Breast epithelium (tissue), 3 donors: ENCODE results near the gene TSSC4.

Source experiments
- POLR2A ChIP-seq: fragments of 450-650 bp; IDR thresholded peaks from one replicate; pipeline ENCODE4 v1.6.1; 2016; ENCODE audit warnings: antibody characterized with exemption, mild to moderate bottlenecking, moderate library complexity
- POLR2AphosphoS5 ChIP-seq, 3 donors: sonication (generic); formaldehyde crosslinking; IDR thresholded peaks; one replicate each; pipeline ENCODE4 v1.6.1; 2017; ENCODE audit warnings: antibody characterized with exemption in 3 of 3
- TF ChIP-seq, protein P1 (sequence below), 3 donors: fragments of 450-650 bp; IDR thresholded peaks; one replicate each; pipeline ENCODE4 v1.5.1; 2016 to 2017; ENCODE audit warnings: antibody characterized with exemption in 3 of 3, mild to moderate bottlenecking in 3 of 3, moderate library complexity in 3 of 3

DNA sequence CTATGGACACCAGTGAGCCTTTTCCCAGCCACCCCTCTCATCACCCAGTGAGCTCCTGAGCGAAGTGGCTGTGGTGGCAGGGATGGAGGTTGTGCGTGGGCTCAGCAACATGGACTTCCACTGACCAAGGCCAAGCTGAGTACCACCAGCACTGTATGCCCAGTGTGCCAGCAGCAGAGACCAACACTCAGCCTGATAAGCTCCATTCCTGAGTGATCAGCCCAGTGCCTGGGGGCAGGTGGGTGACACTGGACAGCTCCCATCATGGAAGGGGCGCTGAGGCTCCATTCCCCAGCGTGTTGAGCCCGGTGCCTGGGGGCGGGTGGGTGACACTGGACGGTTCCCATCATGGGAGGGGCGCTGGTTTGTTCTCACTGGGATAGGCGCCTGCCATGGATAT, 41.0 kb upstream of the TSSC4 start:
- TF ChIP-seq, protein P1, sequence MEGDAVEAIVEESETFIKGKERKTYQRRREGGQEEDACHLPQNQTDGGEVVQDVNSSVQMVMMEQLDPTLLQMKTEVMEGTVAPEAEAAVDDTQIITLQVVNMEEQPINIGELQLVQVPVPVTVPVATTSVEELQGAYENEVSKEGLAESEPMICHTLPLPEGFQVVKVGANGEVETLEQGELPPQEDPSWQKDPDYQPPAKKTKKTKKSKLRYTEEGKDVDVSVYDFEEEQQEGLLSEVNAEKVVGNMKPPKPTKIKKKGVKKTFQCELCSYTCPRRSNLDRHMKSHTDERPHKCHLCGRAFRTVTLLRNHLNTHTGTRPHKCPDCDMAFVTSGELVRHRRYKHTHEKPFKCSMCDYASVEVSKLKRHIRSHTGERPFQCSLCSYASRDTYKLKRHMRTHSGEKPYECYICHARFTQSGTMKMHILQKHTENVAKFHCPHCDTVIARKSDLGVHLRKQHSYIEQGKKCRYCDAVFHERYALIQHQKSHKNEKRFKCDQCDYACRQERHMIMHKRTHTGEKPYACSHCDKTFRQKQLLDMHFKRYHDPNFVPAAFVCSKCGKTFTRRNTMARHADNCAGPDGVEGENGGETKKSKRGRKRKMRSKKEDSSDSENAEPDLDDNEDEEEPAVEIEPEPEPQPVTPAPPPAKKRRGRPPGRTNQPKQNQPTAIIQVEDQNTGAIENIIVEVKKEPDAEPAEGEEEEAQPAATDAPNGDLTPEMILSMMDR (IDR thresholded peaks at IDR 0.05) = no peak
- TF ChIP-seq POLR2A (no peak), POLR2AphosphoS5 (IDR thresholded peaks at IDR 0.05) (no peak)
